COLO668 (cell line): ENCODE results near the gene COPZ1.

Experiments used
- DNase-seq: peaks from one replicate; lab custom pipeline; 2025; ENCODE audit not compliant: unreplicated experiment; lab: John Stamatoyannopoulos, UW

Gene COPZ1

DNA sequence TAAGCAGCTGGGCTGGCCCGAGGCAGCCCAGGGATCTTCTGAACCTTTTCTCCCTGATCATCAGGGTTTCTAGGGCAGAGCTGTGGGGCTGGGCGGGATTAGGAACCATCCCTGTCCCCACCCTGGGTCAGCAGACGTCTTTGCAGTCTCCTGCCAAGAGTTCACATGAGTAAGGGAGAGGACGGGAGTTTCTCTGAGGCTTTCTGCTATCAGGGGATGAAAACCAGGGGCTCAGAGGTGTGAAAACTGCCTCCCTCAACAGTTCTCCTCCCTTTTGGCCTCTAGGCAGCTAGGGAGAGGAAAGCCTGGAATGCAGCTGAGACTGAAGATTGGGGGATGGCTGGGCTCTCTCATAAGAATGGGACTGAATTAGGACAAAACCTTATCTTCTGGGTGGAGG lies 51.7 kb downstream of the COPZ1 start:
- no peak for DNase-seq

- no peak for DNase-seq
Measured at GRCh38 chr12:54377007-54377406, 52.1 kb downstream of the COPZ1 start.

GRCh38 chr12:54377797-54378515 lies 53.0 kb downstream of the COPZ1 start:
- DNase-seq, result no peak

DNA sequence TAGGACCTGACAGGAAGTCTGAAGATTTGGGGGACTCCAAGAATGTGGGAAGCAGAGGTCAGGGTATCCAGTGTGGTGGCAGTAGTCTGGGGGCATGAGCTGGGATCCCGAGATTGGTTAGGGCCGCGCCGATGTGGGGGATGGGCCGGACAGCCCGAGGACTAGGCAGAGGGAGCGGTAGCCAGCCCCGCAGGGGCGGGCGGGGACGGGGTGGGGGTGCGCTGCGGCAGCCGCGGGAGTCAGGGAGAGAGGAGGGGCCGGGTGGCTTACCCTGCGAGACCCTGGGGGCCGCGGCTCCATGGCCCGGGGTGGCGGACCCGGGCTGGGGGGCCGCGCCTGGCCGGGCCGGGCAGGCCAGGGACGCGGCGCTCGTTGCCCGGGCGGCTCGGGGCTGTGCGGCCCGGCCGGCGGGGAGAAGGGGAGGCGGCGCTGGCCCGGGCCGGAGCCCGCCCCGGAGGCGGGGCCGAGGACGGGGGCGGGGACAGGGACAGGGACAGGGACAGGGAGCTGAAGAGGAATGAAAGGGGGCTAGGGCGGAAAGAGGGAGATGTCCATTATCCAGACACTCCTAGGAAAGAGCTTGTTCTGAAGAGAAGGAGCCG lies 54.0 kb downstream of the COPZ1 start:
- peak; percentile 58 for DNase-seq

- peak; percentile 87 for DNase-seq
Measured at GRCh38 chr12:54379398-54380201, 54.7 kb downstream of the COPZ1 start.

- no peak for DNase-seq
Measured at GRCh38 chr12:54381136-54381535, 56.2 kb downstream of the COPZ1 start.

GRCh38 chr12:54383041-54383609 lies 58.2 kb downstream of the COPZ1 start:
- no peak for DNase-seq

GRCh38 chr12:54384591-54385041 lies 59.7 kb downstream of the COPZ1 start, which contains the start of gene ZNF385A:
Gene ZNF385A, minus strand, starts transcription at chr12:54384733. Its CDS starts 219 bp downstream, at chr12:54384514.
- DNase-seq, result no peak

- no peak for DNase-seq
Measured at GRCh38 chr12:54385251-54385914, 60.5 kb downstream of the COPZ1 start.

GRCh38 chr12:54386403-54387113 lies 61.6 kb downstream of the COPZ1 start:
- DNase-seq, result no peak

GRCh38 chr12:54387114-54387467 lies 62.2 kb downstream of the COPZ1 start:
- DNase-seq, result no peak

GRCh38 chr12:54388237-54389133 lies 63.6 kb downstream of the COPZ1 start:
- DNase-seq, result no peak

DNA sequence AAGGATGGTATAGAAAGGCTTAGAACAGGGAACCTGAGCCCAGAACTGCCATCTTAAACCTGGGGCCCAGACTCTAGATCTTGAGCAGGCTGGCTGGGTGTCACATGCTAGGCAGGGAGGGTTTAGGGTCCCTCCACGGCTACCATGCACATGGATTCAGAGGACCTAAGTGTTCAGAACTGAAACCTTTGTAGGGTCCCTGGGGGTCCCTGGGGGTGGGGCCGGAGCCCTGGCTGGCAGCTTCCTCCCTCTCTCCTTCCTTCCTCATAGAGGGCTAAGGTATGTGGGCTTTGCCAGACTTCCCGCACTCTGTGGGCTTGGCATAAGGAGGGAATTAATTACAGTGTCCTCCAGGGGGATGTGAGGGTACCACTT lies 64.2 kb downstream of the COPZ1 start:
- DNase-seq, result no peak

DNA sequence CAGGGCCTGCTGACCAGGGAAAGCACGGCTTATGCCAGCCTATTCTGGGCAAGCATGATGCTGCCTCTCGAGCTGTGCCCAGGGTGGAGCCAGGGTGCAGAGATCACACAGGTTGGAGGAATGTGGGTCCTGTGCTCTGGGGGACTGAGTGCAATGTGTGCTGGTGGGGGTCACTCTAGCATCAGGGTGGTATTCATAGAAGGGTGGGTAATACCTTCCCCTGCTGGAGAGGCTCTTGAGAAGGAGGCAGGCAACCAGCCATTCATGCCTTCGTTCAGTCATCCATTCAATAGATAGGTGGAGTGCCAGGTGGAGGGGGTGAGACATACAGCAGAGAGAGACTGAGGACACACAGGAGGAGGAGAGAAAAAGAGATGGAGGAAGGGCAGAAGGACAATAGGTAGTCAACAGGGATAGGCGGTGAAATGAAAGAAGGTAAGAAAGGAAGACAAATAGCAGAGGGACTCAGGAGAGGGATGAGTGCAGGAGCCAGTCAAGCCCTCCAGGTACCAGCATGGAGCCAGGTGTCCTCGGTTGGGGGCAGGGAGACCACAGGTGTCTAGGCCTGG lies 64.8 kb downstream of the COPZ1 start:
- DNase-seq, result no peak

DNA sequence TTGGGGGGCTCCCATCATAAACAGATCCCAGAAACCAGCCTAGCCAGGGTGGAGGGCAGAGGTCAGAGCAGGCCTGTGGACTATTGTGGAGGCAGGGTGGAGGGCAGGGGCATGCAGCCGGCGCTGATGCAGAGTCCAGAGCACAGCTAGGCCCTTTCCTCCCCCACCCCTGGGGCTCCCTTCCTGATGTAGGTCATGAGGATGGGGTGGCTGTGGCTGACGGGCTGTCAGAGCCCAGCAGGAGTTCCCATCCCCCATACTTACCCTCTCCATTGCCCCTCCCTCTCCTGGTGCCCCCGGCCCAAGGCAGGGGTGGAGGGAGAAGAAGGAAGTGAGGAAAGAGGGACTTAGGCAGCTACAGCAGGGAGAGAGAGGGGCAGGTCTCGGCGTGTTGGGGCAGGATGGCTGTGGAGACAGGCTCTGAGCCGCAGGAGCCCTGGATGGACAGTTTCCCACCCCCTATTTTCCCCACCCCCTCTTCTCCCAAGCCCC lies 65.3 kb downstream of the COPZ1 start:
- no peak for DNase-seq

DNA sequence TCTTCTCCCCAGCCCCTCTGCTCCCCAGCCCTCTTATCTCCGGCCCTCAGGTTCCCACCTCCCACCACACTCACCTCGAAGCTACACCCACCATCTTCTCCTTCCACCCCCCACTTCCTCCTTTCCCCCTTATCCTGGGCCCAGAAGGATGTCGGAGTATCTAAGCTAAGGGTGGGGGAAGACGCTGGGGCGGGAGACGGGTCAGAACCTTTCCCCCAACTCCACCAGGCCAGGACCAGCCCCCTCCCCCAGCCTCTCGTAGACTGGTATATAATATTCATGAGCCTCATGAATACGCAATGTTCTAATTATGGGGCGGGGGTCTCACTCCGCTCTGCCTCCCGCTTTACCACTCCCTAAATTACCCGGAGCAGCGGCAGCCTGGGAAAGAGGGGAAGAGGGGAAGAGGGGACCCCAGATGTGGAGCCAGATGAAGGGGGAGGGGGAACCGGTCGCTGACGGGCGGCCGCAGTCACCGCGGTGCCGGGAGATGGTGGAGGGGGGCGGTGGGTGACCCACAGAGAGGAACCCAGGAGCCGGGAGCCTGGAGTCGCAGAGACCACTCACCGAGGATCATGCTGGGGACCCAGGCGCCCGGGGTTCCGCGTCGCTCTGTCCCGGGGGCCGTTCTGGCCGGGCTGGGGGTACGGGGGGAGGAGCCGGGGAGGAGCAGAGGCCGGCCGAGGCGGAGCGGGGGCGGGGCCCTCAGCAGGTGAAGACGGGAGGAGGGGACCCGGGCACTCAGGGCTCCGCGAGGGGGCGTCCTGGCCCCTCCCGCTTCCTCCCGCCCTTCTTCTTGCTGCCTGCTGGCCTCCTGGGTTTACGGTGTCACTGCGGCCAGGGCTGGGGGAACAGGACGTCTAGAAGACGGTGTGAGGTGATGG lies 66.0 kb downstream of the COPZ1 start:
- peak; percentile 9 for DNase-seq

DNA sequence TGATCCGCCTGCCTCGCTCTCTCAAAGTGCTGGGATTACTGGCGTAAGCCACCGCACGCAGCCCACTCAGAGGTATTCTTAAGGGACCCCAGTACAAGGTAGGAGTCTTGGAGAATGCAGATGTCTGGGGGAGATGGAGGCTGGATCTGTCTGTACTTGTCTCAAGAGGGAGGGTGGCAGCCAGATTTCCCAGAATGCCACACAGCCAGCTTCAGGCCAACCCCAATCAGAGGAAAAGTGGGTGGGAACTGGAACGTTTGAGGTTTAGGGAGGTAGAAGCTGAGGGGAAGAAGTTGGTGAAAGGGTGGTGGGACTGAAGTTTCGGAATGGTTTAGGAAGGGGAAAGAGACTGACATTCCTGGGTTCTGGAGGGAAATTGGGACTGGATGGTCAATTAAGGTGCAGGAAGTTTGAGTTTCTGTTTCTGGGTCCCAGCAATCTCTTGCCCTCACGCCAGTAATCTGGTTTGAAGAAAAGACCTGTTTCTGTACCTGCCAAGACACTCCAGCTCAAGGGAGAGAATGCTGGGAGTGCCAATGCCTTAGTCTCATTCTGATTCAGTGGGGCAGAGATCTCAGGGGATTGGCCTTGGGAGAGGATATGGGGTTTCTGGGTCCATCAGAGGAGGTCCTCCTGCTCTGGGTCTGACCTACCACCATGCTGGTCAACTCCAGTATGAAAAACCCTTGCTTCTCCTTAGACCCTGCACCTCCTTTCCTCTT lies 67.7 kb downstream of the COPZ1 start:
- DNase-seq, result no peak
